K562 (cell line): ENCODE data around the gene MAD1L1. TPM values are rescaled to one million over a fixed set of nuclear protein-coding genes. Genes with fewer than 3 reads are reported as not detected.

Experiments used
- ATAC-seq: fragments of 200-7000 bp; cut with Tn5 transposase; 3 replicates; pipeline ENCODE4 v1.9.1; 2020; ENCODE audit warnings: moderate library complexity
- BruUV-seq: library from RNA; stranded (reverse); fragments of 400-500 nt; replicated peaks from 2 replicates; lab custom pipeline; 2021; lab: Mats Ljungman, UMichigan
- CTCF ChIA-PET: fragments of 300-600 bp; formaldehyde crosslinking; extraction: SDS; loops from one replicate; lab custom pipeline; 2021; ENCODE audit warnings: low intra/inter-chr PET ratio; lab: Yijun Ruan, JAX
- POLR2A ChIA-PET: fragments of 300-600, 350-650 bp; sonication (Branson Sonifier 250); formaldehyde crosslinking; extraction: SDS; loops from one replicate; lab custom pipeline; 2021; ENCODE audit warnings: antibody characterized with exemption, inconsistent platforms; lab: Yijun Ruan, JAX
- DNase-seq, 4 experiments: peaks; one replicate each; pipeline versions ENCODE4 v3.0.0 to v3.0.0-alpha.2; 2011 to 2018; ENCODE audit warnings: low spot score in 3 of 4, mixed read lengths in 3 of 4; ENCODE audit errors: extremely low read depth in 1 of 4
- FAIRE-seq: peaks from 2 replicates; lab custom pipeline; 2011; peaks lifted over from hg19 to GRCh38; lab: Jason Lieb, UNC
- H2AFZ ChIP-seq: 2 replicates; pipeline ENCODE4 v1.6.0; 2011; ENCODE audit warnings: low read depth, low read length, control low read depth, inconsistent platforms
- H3K27ac ChIP-seq: fragments of 200-600 bp; 3 replicates; pipeline ENCODE4 v1.8.0; 2011; ENCODE audit warnings: low read depth, mild to moderate bottlenecking, control low read depth, inconsistent platforms, low read length, moderate library complexity, mixed read lengths; ENCODE audit errors: extremely low read depth
- H3K27me3 ChIP-seq, 2 experiments: fragments of 300-600 bp in 1 of 2; 2 replicates in 1 of 2; 3 replicates in 1 of 2; pipeline versions ENCODE4 v1.6.0 to v1.8.0; 2011; ENCODE audit warnings: inconsistent platforms in 2 of 2, low read length in 2 of 2, mild to moderate bottlenecking in 1 of 2, mixed read lengths in 1 of 2, moderate library complexity in 1 of 2; ENCODE audit not compliant: control insufficient read depth in 2 of 2, insufficient read depth in 2 of 2
- H3K36me3 ChIP-seq: fragments of 300-600 bp; 3 replicates; pipeline ENCODE4 v1.8.0; 2011; ENCODE audit warnings: mild to moderate bottlenecking, low read length, inconsistent platforms; ENCODE audit not compliant: control insufficient read depth, insufficient read depth
- H3K4me1 ChIP-seq, 2 experiments: fragments of 200-600 bp in 1 of 2; replicated peaks in 1 of 2; 2 replicates in 1 of 2; 3 replicates in 1 of 2; pipeline versions ENCODE4 v1.5.1 to v1.8.0; 2011; ENCODE audit warnings: inconsistent platforms in 2 of 2, low read length in 2 of 2, mild to moderate bottlenecking in 1 of 2, mixed read lengths in 1 of 2, moderate library complexity in 1 of 2; ENCODE audit not compliant: control insufficient read depth in 2 of 2, insufficient read depth in 2 of 2
- H3K4me2 ChIP-seq: 2 replicates; pipeline ENCODE4 v1.6.1; 2011; ENCODE audit warnings: low read length, control low read depth, inconsistent platforms, mixed read lengths; ENCODE audit not compliant: insufficient read depth
- H3K4me3 ChIP-seq: fragments of 200-600 bp; sonication (generic), shearing (Covaris generic); 2 replicates; pipeline ENCODE4 v1.5.1; 2016; ENCODE audit warnings: control low read depth, inconsistent platforms
- H3K79me2 ChIP-seq: fragments of 200-600 bp; 3 replicates; pipeline ENCODE4 v1.8.0; 2011; ENCODE audit warnings: low read length, inconsistent platforms; ENCODE audit not compliant: control insufficient read depth, insufficient read depth
- H3K9ac ChIP-seq, 2 experiments: 2 replicates each; pipeline versions ENCODE4 v1.6.0 to v1.6.1; 2011; ENCODE audit warnings: low read depth in 2 of 2, low read length in 2 of 2, control low read depth in 1 of 2, inconsistent platforms in 1 of 2, mild to moderate bottlenecking in 1 of 2, mixed read lengths in 1 of 2; ENCODE audit not compliant: insufficient read depth in 1 of 2
- H3K9me1 ChIP-seq: one replicate; pipeline ENCODE4 v1.6.0; 2011; ENCODE audit warnings: inconsistent platforms, mild to moderate bottlenecking, low read length, moderate library complexity; ENCODE audit not compliant: control insufficient read depth, insufficient read depth
- H3K9me3 ChIP-seq: replicated peaks from 2 replicates; pipeline ENCODE4 v1.5.1; 2011; ENCODE audit warnings: low read depth, low read length, inconsistent platforms; ENCODE audit not compliant: control insufficient read depth, insufficient read depth
- H4K20me1 ChIP-seq: replicated peaks from 2 replicates; pipeline ENCODE4 v1.6.1; 2011; ENCODE audit warnings: low read length, inconsistent platforms, mixed read lengths; ENCODE audit not compliant: control insufficient read depth, insufficient read depth
- BHLHE40 ChIP-seq: IDR thresholded peaks from 2 replicates; pipeline ENCODE4 v1.6.1; 2011; ENCODE audit warnings: low read length, improper control_type of control experiment
- CBX1 ChIP-seq: sonication (generic); IDR thresholded peaks from 2 replicates; pipeline ENCODE4 v1.6.1; 2016; ENCODE audit warnings: antibody characterized with exemption, low read depth, mild to moderate bottlenecking
- CCAR2 ChIP-seq: fragments of 200-400 bp; formaldehyde crosslinking; IDR thresholded peaks from 2 replicates; pipeline ENCODE4 v1.6.1; 2017; ENCODE audit warnings: mild to moderate bottlenecking, low read depth, low read length
- EWSR1 ChIP-seq: fragments of 450-650 bp; IDR thresholded peaks from 2 replicates; pipeline ENCODE4 v1.6.1; 2018; ENCODE audit warnings: borderline replicate concordance, mild to moderate bottlenecking, low read depth, moderate library complexity; ENCODE audit not compliant: partially characterized antibody
- FOS ChIP-seq: IDR thresholded peaks from 3 replicates; pipeline ENCODE4 v1.6.1; 2011; ENCODE audit not compliant: insufficient read length; ENCODE audit errors: extremely low read depth
- HDAC1 ChIP-seq, 2 experiments: fragments of 450-650 bp; IDR thresholded peaks; 2 replicates each; pipeline ENCODE4 v1.6.1; 2016 to 2017; ENCODE audit warnings: inconsistent platforms in 1 of 2, mild to moderate bottlenecking in 1 of 2, moderate library complexity in 1 of 2
- KAT2B ChIP-seq: IDR thresholded peaks from one replicate; pipeline ENCODE4 v1.6.1; 2012; ENCODE audit warnings: low read depth, mild to moderate bottlenecking, control low read depth, inconsistent platforms, low read length, moderate library complexity
- MEIS2 ChIP-seq: fragments of 450-650 bp; IDR thresholded peaks from 2 replicates; pipeline ENCODE4 v1.6.1; 2014; ENCODE audit warnings: mild to moderate bottlenecking; ENCODE audit not compliant: partially characterized antibody
- MYNN ChIP-seq, 2 experiments: sonication (generic); formaldehyde crosslinking in 1 of 2; IDR thresholded peaks; 2 replicates each; pipeline versions ENCODE4 v1.5.0 to v1.6.1; 2016 to 2020; ENCODE audit warnings: antibody characterized with exemption in 1 of 2, missing genetic modification reagents in 1 of 2
- RHOXF2B ChIP-seq: fragments of 250-450 bp; sonication (Bioruptor Pico); conservative IDR thresholded peaks from 2 replicates; pipeline ENCODE4 v1.5.1; 2021
- TEAD2 ChIP-seq: fragments of 450-650 bp; IDR thresholded peaks from 2 replicates; pipeline ENCODE4 v1.6.1; 2016; ENCODE audit warnings: missing genetic modification characterization, control low read depth, missing compliant biosample characterization
- ZNF140 ChIP-seq: fragments of 250-450 bp; sonication (Bioruptor Pico); IDR thresholded peaks from 2 replicates; pipeline ENCODE4 v1.8.0; 2021; ENCODE audit warnings: moderate library complexity, mild to moderate bottlenecking, inconsistent platforms
- ZNF224 ChIP-seq: sonication (generic); formaldehyde crosslinking; IDR thresholded peaks from 2 replicates; pipeline ENCODE4 v1.8.0; 2022; ENCODE audit warnings: mild to moderate bottlenecking, missing genetic modification reagents
- WGBS: fragments of 100-300 bp; shearing (Covaris generic); methylation state at CpG from one replicate; pipeline ENCODE4 v1.1.6; 2016; ENCODE audit warnings: low coverage, mixed read lengths; ENCODE audit not compliant: insufficient coverage; ENCODE audit errors: missing lambda C conversion rate; 5-methylcytosine and 5-hydroxymethylcytosine counted together
- in situ Hi-C: fragments of 300-500 bp; cut with MboI; formaldehyde crosslinking; loops from 4 replicates; pipeline ENCODE4 v1.15.0; 2018; ENCODE audit warnings: inconsistent platforms, mixed read lengths
- intact Hi-C: fragments of 100-400 bp; cut with micrococcal nuclease; formaldehyde crosslinking; loops from 2 replicates; pipeline ENCODE4 v1.14.2; 2022
- polyA plus RNA-seq, 8 experiments: library from polyadenylated mRNA; depleted of rRNA in 4 of 8; stranded (reverse) in 5 of 8; unstranded in 3 of 8; fragments of >200 nt; fragmentation: Nextera tagmentation in 2 of 8; fragmentation: Illumina TruSeq in 1 of 8; extraction: Ambion mirVana in 2 of 8; extraction: Trizol in 1 of 8; gene quantifications; 2 replicates each; pipeline versions ENCODE4 v1.2.1 to v1.2.3, GENCODE V29; 2011 to 2014; ENCODE audit warnings: inconsistent platforms in 1 of 8, missing spikeins in 1 of 8
- total RNA-seq, 7 experiments: library from RNA; depleted of rRNA in 6 of 7; stranded (reverse); fragments of >200 nt in 6 of 7; fragmentation: Illumina TruSeq in 2 of 7; extraction: Trizol in 2 of 7; gene quantifications; 2 replicates each; pipeline versions ENCODE4 v1.2.1 to v1.2.3, GENCODE V29; 2011 to 2021; ENCODE audit warnings: low replicate concordance in 1 of 7
- TF ChIP-seq, protein P1 (sequence below): fragments of 450-650 bp; formaldehyde crosslinking; IDR thresholded peaks from 2 replicates; pipeline ENCODE4 v1.4.0; 2020; ENCODE audit warnings: mild to moderate bottlenecking, moderate library complexity
- TF ChIP-seq, protein P2 (sequence below): sonication (generic); formaldehyde crosslinking; IDR thresholded peaks from 2 replicates; pipeline ENCODE4 v1.8.0; 2022; ENCODE audit warnings: mild to moderate bottlenecking, missing genetic modification reagents, borderline replicate concordance
- TF ChIP-seq, protein P3 (sequence below): fragments of 250-450 bp; sonication (Bioruptor Pico); IDR thresholded peaks from 2 replicates; pipeline ENCODE4 v1.8.0; 2022; ENCODE audit warnings: inconsistent platforms
- TF ChIP-seq, protein P4 (sequence below): fragments of 450-650 bp; IDR thresholded peaks from 2 replicates; pipeline ENCODE4 v1.6.1; 2016

MAD1L1 gene
- total and polyA plus RNA-seq, 9 of the 15 experiments (the other 6 are each of a cell fraction or from before 2014, with no cell fraction given): 1.7 to 89.7 (median 18.0) TPM

DNA sequence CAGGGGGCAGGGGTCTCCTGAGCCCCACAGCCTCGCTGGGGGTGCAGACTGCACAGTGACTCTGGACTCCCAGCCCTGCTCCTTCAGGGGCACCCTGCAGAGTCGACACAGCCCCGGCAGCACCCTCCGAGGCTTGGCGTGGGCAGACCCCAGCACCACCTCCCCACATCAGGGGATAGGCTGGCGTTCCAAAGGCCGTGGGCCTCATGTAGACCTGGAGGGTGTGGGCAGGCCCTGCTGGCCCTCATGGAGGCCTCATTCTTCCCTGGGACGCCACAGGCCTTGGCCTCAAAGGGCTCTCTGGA lies 296.8 kb downstream of the MAD1L1 start:
- 75% methylated on average over 4 of the region's 8 CpGs for WGBS
- peaks cover 2% of the 10 kb centered on the region; the same call in 1 of the 2 replicates for H3K9me3 ChIP-seq
- H3K27me3 ChIP-seq: no peaks in the 10 kb centered on the region
- no peak overlapping the region for H3K4me2 ChIP-seq
- no peak for ATAC-seq
- no peak for TF ChIP-seq ZNF224 (CRISPR knock-in tag)
- no peak for TF ChIP-seq KAT2B
- TF ChIP-seq FOS: no peak
- TF ChIP-seq, protein P1, sequence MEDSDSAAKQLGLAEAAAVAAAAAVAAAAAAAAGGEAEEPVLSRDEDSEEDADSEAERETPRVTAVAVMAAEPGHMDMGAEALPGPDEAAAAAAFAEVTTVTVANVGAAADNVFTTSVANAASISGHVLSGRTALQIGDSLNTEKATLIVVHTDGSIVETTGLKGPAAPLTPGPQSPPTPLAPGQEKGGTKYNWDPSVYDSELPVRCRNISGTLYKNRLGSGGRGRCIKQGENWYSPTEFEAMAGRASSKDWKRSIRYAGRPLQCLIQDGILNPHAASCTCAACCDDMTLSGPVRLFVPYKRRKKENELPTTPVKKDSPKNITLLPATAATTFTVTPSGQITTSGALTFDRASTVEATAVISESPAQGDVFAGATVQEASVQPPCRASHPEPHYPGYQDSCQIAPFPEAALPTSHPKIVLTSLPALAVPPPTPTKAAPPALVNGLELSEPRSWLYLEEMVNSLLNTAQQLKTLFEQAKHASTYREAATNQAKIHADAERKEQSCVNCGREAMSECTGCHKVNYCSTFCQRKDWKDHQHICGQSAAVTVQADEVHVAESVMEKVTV (CRISPR knock-in tag): no peak
- TF ChIP-seq MEIS2: no peak
- TF ChIP-seq BHLHE40: no peak
- no peak for TF ChIP-seq HDAC1 (IDR thresholded peaks at IDR 0.05)
- TF ChIP-seq TEAD2: no peak
- TF ChIP-seq, protein P2, sequence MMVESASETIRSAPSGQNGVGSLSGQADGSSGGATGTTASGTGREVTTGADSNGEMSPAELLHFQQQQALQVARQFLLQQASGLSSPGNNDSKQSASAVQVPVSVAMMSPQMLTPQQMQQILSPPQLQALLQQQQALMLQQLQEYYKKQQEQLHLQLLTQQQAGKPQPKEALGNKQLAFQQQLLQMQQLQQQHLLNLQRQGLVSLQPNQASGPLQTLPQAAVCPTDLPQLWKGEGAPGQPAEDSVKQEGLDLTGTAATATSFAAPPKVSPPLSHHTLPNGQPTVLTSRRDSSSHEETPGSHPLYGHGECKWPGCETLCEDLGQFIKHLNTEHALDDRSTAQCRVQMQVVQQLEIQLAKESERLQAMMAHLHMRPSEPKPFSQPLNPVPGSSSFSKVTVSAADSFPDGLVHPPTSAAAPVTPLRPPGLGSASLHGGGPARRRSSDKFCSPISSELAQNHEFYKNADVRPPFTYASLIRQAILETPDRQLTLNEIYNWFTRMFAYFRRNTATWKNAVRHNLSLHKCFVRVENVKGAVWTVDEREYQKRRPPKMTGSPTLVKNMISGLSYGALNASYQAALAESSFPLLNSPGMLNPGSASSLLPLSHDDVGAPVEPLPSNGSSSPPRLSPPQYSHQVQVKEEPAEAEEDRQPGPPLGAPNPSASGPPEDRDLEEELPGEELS (CRISPR knock-in tag): no peak
- TF ChIP-seq MYNN (IDR thresholded peaks at IDR 0.05): no peak
- no peak for TF ChIP-seq MYNN (CRISPR knock-in tag; IDR thresholded peaks at IDR 0.05)
- TF ChIP-seq RHOXF2B (CRISPR knock-in tag): no peak
- TF ChIP-seq EWSR1: no peak
- TF ChIP-seq CBX1: no peak
- TF ChIP-seq, protein P3, sequence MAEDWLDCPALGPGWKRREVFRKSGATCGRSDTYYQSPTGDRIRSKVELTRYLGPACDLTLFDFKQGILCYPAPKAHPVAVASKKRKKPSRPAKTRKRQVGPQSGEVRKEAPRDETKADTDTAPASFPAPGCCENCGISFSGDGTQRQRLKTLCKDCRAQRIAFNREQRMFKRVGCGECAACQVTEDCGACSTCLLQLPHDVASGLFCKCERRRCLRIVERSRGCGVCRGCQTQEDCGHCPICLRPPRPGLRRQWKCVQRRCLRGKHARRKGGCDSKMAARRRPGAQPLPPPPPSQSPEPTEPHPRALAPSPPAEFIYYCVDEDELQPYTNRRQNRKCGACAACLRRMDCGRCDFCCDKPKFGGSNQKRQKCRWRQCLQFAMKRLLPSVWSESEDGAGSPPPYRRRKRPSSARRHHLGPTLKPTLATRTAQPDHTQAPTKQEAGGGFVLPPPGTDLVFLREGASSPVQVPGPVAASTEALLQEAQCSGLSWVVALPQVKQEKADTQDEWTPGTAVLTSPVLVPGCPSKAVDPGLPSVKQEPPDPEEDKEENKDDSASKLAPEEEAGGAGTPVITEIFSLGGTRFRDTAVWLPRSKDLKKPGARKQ (CRISPR knock-in tag): no peak
- TF ChIP-seq CCAR2: no peak
- TF ChIP-seq ZNF140 (CRISPR knock-in tag): no peak
- TF ChIP-seq, protein P4, sequence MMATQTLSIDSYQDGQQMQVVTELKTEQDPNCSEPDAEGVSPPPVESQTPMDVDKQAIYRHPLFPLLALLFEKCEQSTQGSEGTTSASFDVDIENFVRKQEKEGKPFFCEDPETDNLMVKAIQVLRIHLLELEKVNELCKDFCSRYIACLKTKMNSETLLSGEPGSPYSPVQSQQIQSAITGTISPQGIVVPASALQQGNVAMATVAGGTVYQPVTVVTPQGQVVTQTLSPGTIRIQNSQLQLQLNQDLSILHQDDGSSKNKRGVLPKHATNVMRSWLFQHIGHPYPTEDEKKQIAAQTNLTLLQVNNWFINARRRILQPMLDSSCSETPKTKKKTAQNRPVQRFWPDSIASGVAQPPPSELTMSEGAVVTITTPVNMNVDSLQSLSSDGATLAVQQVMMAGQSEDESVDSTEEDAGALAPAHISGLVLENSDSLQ: no peak
- H3K9ac ChIP-seq: no peak overlapping the region
- no peaks in the 10 kb centered on the region for H3K36me3 ChIP-seq
- ChIA-PET CTCF (no interaction called here), POLR2A (no interaction called here)
- H3K4me3 ChIP-seq: no peak overlapping the region
- no peaks in the 10 kb centered on the region for H3K79me2 ChIP-seq
- H4K20me1 ChIP-seq: no peaks in the 10 kb centered on the region
- no TSS peak for BruUV-seq
- no peak overlapping the region for H3K27ac ChIP-seq
- DNase-seq: no peak
- H3K4me1 ChIP-seq: peaks cover 5 to 27% of the 10 kb centered on the region in 2 experiments; a peak in 3 of 5 replicates
- FAIRE-seq: no peak
- no peaks in the 10 kb centered on the region for H3K9me1 ChIP-seq
- in situ Hi-C loops: no loop called here
- intact Hi-C loops: no loop called here
- no peak overlapping the region for H2AFZ ChIP-seq
